HepG2 (cell line): ENCODE results near the gene OSBPL1A. TPM values are rescaled to one million over a fixed set of nuclear protein-coding genes. Genes with fewer than 3 reads are reported as not detected.
A peak's percentile ranks its signal among the peaks of the same experiment; 100 is the strongest.

ENCODE experiments used
- ARID4A ChIP-seq: sonication (generic); formaldehyde crosslinking; IDR thresholded peaks from 2 replicates; pipeline ENCODE4 v1.5.0; 2020; ENCODE audit warnings: mild to moderate bottlenecking, missing genetic modification reagents, borderline replicate concordance
- ARNTL ChIP-seq: sonication (generic); formaldehyde crosslinking; IDR thresholded peaks from 2 replicates; pipeline ENCODE4 v1.4.0; 2020; ENCODE audit warnings: mild to moderate bottlenecking, missing genetic modification reagents
- ZNF652 ChIP-seq: IDR thresholded peaks from 2 replicates; pipeline ENCODE4 v1.6.1; 2016; ENCODE audit warnings: low read depth, borderline replicate concordance
- ZNF687 ChIP-seq: sonication (generic); formaldehyde crosslinking; IDR thresholded peaks from 2 replicates; pipeline ENCODE4 v1.5.1; 2020; ENCODE audit warnings: mild to moderate bottlenecking, missing genetic modification reagents, moderate library complexity
- polyA plus RNA-seq, 8 experiments: library from polyadenylated mRNA; depleted of rRNA in 3 of 8; stranded (reverse) in 7 of 8; unstranded in 1 of 8; fragments of >200 nt; fragmentation: Illumina TruSeq in 4 of 8; extraction: Trizol in 4 of 8; gene quantifications; 2 replicates each; pipeline versions ENCODE4 v1.2.1 to v1.2.3, GENCODE V29; 2011 to 2016; ENCODE audit warnings: low read depth in 4 of 8, missing spikeins in 1 of 8, mixed read lengths in 1 of 8; ENCODE audit not compliant: insufficient read depth in 1 of 8
- total RNA-seq, 5 experiments: library from RNA; depleted of rRNA; stranded (reverse); fragments of >200 nt; fragmentation: Illumina TruSeq; extraction: Trizol; gene quantifications; 2 replicates each; pipeline ENCODE4 v1.2.3, GENCODE V29; 2016; ENCODE audit warnings: low read depth in 1 of 5

OSBPL1A gene
- total and polyA plus RNA-seq, 2 of the 13 experiments (the other 11 are each of a cell fraction or from before 2014, with no cell fraction given), result 0.02 TPM; not detected in 1

GRCh38 chr18:24397694-24398368 lies at the start of gene OSBPL1A (continued):
- TF ChIP-seq ARID4A (CRISPR knock-in tag) (0 out of 2 replicates have a peak, but pooled peaks have one; percentile 38), ARNTL (CRISPR knock-in tag) (peak; percentile 78), ZNF652 (CRISPR knock-in tag) (no peak), ZNF687 (CRISPR knock-in tag) (peak; percentile 6; the same call in 1 of the 2 replicates)
